ENCODE results near the gene CAMKMT. TPM values are rescaled to one million over a fixed set of nuclear protein-coding genes. Genes with fewer than 3 reads are reported as not detected.
A peak's percentile ranks its signal among the peaks of the same experiment; 100 is the strongest.

CAMKMT gene
- total RNA-seq, 6 experiments from 2014 or later: 5.1 to 8.6 (median 7.0) TPM

- Mint-ChIP-seq H3K36me3 (ENCODE audit: low read depth) (no peaks in the 10 kb centered on the region), H3K27me3 (ENCODE audit: insufficient read depth) (no peaks in the 10 kb centered on the region; the same call in 1 of the 2 replicates), H3K4me3 (no peak overlapping the region), H3K4me1 (ENCODE audit: low read depth) (no peaks in the 10 kb centered on the region), H3K27ac (no peak overlapping the region), H3K9me3 (no peaks in the 10 kb centered on the region)
- DNase-seq: no peak
- 0 out of 2 replicates have a peak, but pooled peaks have one; percentile 25 for TF ChIP-seq CTCF (IDR thresholded peaks at IDR 0.05)
Observed at GRCh38 chr2:44620189-44620990, 258.6 kb downstream of the CAMKMT start.

- peak; percentile 44 for TF ChIP-seq CTCF (IDR thresholded peaks at IDR 0.05)
- no peak overlapping the region for H3K4me3 Mint-ChIP-seq
- no peak for DNase-seq
- no peaks in the 10 kb centered on the region for H3K9me3 Mint-ChIP-seq
- peaks cover 2% of the 10 kb centered on the region; the same call in 1 of the 2 replicates for H3K27me3 Mint-ChIP-seq (ENCODE audit: insufficient read depth)
- no peaks in the 10 kb centered on the region for H3K36me3 Mint-ChIP-seq (ENCODE audit: low read depth)
- H3K4me1 Mint-ChIP-seq (ENCODE audit: low read depth): no peaks in the 10 kb centered on the region
- no peak overlapping the region for H3K27ac Mint-ChIP-seq
Observed at GRCh38 chr2:44623622-44624351, 262.0 kb downstream of the CAMKMT start.

- DNase-seq: no peak
- Mint-ChIP-seq H3K4me3 (no peak overlapping the region), H3K36me3 (ENCODE audit: low read depth) (peaks cover 2% of the 10 kb centered on the region; the same call in 1 of the 2 replicates), H3K27ac (no peak overlapping the region), H3K27me3 (ENCODE audit: insufficient read depth) (peaks cover 2% of the 10 kb centered on the region; the same call in 1 of the 2 replicates), H3K4me1 (ENCODE audit: low read depth) (no peaks in the 10 kb centered on the region), H3K9me3 (peaks cover 5% of the 10 kb centered on the region)
- no peak for TF ChIP-seq CTCF (IDR thresholded peaks at IDR 0.05)
Observed at GRCh38 chr2:44628297-44628696, 266.6 kb downstream of the CAMKMT start.

- no peak for TF ChIP-seq CTCF (IDR thresholded peaks at IDR 0.05)
- peaks cover 5% of the 10 kb centered on the region; the same call in 1 of the 2 replicates for H3K36me3 Mint-ChIP-seq (ENCODE audit: low read depth)
- no peak for DNase-seq
- H3K27me3 Mint-ChIP-seq (ENCODE audit: insufficient read depth): no peaks in the 10 kb centered on the region
- peaks cover 8% of the 10 kb centered on the region for H3K9me3 Mint-ChIP-seq
- H3K4me1 Mint-ChIP-seq (ENCODE audit: low read depth): no peaks in the 10 kb centered on the region
- H3K4me3 Mint-ChIP-seq: no peak overlapping the region
- no peak overlapping the region for H3K27ac Mint-ChIP-seq
Observed at GRCh38 chr2:44632931-44633689, 271.4 kb downstream of the CAMKMT start.

- peaks cover 8% of the 10 kb centered on the region for H3K9me3 Mint-ChIP-seq
- no peaks in the 10 kb centered on the region for H3K27me3 Mint-ChIP-seq (ENCODE audit: insufficient read depth)
- no peaks in the 10 kb centered on the region for H3K4me1 Mint-ChIP-seq (ENCODE audit: low read depth)
- no peak overlapping the region for H3K4me3 Mint-ChIP-seq
- DNase-seq: no peak
- peaks cover 5% of the 10 kb centered on the region; the same call in 1 of the 2 replicates for H3K36me3 Mint-ChIP-seq (ENCODE audit: low read depth)
- no peak overlapping the region for H3K27ac Mint-ChIP-seq
- no peak for TF ChIP-seq CTCF (IDR thresholded peaks at IDR 0.05)
Observed at GRCh38 chr2:44635725-44636124, 274.0 kb downstream of the CAMKMT start.
